MM.1S (cell line): Measurements from ENCODE around the gene CCP110.

Experiments
- DNase-seq: peaks from one replicate; pipeline ENCODE4 v3.0.0-alpha.2; 2015
- H2AFZ ChIP-seq: fragments of 300-600 bp; sonication (generic); 2 replicates; pipeline ENCODE4 v1.6.0; 2016; ENCODE audit warnings: antibody characterized with exemption, low read length
- H3F3A ChIP-seq: fragments of 300-600 bp; sonication (generic); 2 replicates; pipeline ENCODE4 v1.6.1; 2016; ENCODE audit warnings: mild to moderate bottlenecking, antibody characterized with exemption, low read length, moderate library complexity, mixed read lengths; ENCODE audit not compliant: insufficient read depth
- H3K27ac ChIP-seq: fragments of 300-600 bp; sonication (generic); 2 replicates; pipeline ENCODE4 v1.5.1; 2016; ENCODE audit warnings: mild to moderate bottlenecking, low read length
- H3K27me3 ChIP-seq: fragments of 300-600 bp; sonication (generic); replicated peaks from 2 replicates; pipeline ENCODE4 v1.6.0; 2016; ENCODE audit warnings: low read length; ENCODE audit not compliant: insufficient read depth
- H3K36me3 ChIP-seq: fragments of 300-600 bp; sonication (generic); replicated peaks from 2 replicates; pipeline ENCODE4 v1.6.1; 2016; ENCODE audit warnings: mild to moderate bottlenecking, low read length, mixed read lengths; ENCODE audit not compliant: insufficient read depth
- H3K4me1 ChIP-seq: fragments of 300-600 bp; sonication (generic); 2 replicates; pipeline ENCODE4 v1.6.1; 2016; ENCODE audit warnings: low read length, mixed read lengths
- H3K4me2 ChIP-seq: fragments of 300-600 bp; sonication (generic); 2 replicates; pipeline ENCODE4 v1.6.0; 2016; ENCODE audit warnings: low read depth, low read length
- H3K4me3 ChIP-seq: fragments of 300-600 bp; sonication (generic); 2 replicates; pipeline ENCODE4 v1.5.1; 2016; ENCODE audit warnings: low read length, mixed read lengths
- H3K79me2 ChIP-seq: fragments of 300-600 bp; sonication (generic); 2 replicates; pipeline ENCODE4 v1.6.1; 2016; ENCODE audit warnings: mixed run types, low read length, mixed read lengths
- H3K9ac ChIP-seq: fragments of 300-600 bp; sonication (generic); 2 replicates; pipeline ENCODE4 v1.6.1; 2016; ENCODE audit warnings: low read length, mixed read lengths
- H3K9me2 ChIP-seq: fragments of 300-600 bp; sonication (generic); replicated peaks from 2 replicates; pipeline ENCODE4 v1.6.1; 2016; ENCODE audit warnings: mild to moderate bottlenecking, low read length, mixed read lengths; ENCODE audit not compliant: insufficient read depth
- H3K9me3 ChIP-seq: fragments of 300-600 bp; sonication (generic); replicated peaks from 2 replicates; pipeline ENCODE4 v1.6.1; 2016; ENCODE audit warnings: mild to moderate bottlenecking, low read length, mixed read lengths; ENCODE audit not compliant: insufficient read depth
- H4K20me1 ChIP-seq: fragments of 300-600 bp; sonication (generic); 2 replicates; pipeline ENCODE4 v1.6.1; 2016; ENCODE audit warnings: mild to moderate bottlenecking, low read length, moderate library complexity, mixed read lengths; ENCODE audit not compliant: insufficient read depth
- CTCF ChIP-seq: fragments of 300-600 bp; sonication (generic); IDR thresholded peaks from 2 replicates; pipeline ENCODE4 v1.5.1; 2016; ENCODE audit warnings: antibody characterized with exemption, low read length, mixed read lengths
- EZH2 ChIP-seq: fragments of 300-600 bp; sonication (generic); optimal IDR thresholded peaks from 2 replicates; pipeline ENCODE3; 2017; ENCODE audit warnings: low read depth, mild to moderate bottlenecking, antibody characterized with exemption, low read length, mixed read lengths
- EZH2phosphoT487 ChIP-seq: fragments of 300-600 bp; sonication (generic); IDR thresholded peaks from 2 replicates; pipeline ENCODE4 v1.6.1; 2018; ENCODE audit warnings: antibody characterized with exemption, low read length

The CCP110 gene

DNA sequence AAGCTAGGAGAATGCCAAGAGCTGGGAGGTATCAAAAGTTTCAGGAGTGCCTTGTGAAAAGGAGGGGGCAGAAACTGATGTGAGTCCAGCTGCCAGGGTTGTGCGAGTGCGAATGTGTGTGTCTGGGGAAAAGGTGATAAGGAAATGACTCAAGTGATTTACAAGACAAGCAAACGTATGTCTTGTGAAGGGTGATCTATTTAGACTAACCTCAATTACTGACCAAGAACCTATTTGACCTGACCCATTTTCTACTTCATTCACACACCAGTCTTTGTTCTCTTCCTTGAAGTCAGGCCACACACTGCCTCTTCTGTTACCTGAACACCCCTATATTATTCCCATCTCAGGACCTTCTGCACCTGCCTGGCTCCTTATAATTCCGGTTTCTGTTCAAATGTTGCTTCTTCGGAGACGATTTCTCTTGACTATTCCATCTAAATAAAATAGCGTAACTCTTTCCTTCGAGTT lies 2.8 kb upstream of the CCP110 start:
- H3K9me3 ChIP-seq = no peaks in the 10 kb centered on the region

GRCh38 chr16:19521471-19522396 lies 2.0 kb upstream of the CCP110 start, which contains the start of gene GDE1:
TSS of gene GDE1 (minus strand) at chr16:19522098. CDS start at chr16:19521964, 134 bp downstream.
- peak; percentile 93 for DNase-seq
- H3K79me2 ChIP-seq = peaks cover 73% of the 10 kb centered on the region
- H3K9me3 ChIP-seq = no peaks in the 10 kb centered on the region
- no peaks in the 10 kb centered on the region for H3K9me2 ChIP-seq
- TF ChIP-seq EZH2 = no peak
- TF ChIP-seq EZH2phosphoT487 = no peak
- peak; percentile 44 for TF ChIP-seq CTCF
- H3K27me3 ChIP-seq = no peaks in the 10 kb centered on the region
- no peaks in the 10 kb centered on the region for H4K20me1 ChIP-seq
- peak within 1 kb of the TSS; percentile 81 for H3K9ac ChIP-seq
- peak within 1 kb of the TSS; percentile 52 for H3K4me2 ChIP-seq
- peak within 1 kb of the TSS; percentile 77 for H3K4me3 ChIP-seq
- peaks cover 21% of the 10 kb centered on the region for H3F3A ChIP-seq
- H3K36me3 ChIP-seq = no peaks in the 10 kb centered on the region
- peak within 1 kb of the TSS; percentile 84 for H2AFZ ChIP-seq
- H3K27ac ChIP-seq = peak within 1 kb of the TSS; percentile 76
- peaks cover 22% of the 10 kb centered on the region for H3K4me1 ChIP-seq

More for the DNA sequence above, 2.8 kb upstream of the CCP110 start:
- Histone ChIP-seq H3K36me3 (peaks cover 3% of the 10 kb centered on the region; the same call in 1 of the 2 replicates), H3K27ac (peak overlapping the region; percentile 76; the same call in 1 of the 2 replicates), H3K9me2 (no peaks in the 10 kb centered on the region), H4K20me1 (no peaks in the 10 kb centered on the region), H3K79me2 (peaks cover 69% of the 10 kb centered on the region), H3K4me2 (peak overlapping the region; percentile 52), H3K4me3 (peak overlapping the region; percentile 77), H3F3A (peaks cover 21% of the 10 kb centered on the region), H3K27me3 (no peaks in the 10 kb centered on the region), H3K9ac (peak overlapping the region; percentile 81), H3K4me1 (peaks cover 19% of the 10 kb centered on the region), H2AFZ (peak overlapping the region; percentile 84)
- DNase-seq = peak; percentile 48
- TF ChIP-seq EZH2phosphoT487 (no peak), EZH2 (no peak), CTCF (no peak)

DNA sequence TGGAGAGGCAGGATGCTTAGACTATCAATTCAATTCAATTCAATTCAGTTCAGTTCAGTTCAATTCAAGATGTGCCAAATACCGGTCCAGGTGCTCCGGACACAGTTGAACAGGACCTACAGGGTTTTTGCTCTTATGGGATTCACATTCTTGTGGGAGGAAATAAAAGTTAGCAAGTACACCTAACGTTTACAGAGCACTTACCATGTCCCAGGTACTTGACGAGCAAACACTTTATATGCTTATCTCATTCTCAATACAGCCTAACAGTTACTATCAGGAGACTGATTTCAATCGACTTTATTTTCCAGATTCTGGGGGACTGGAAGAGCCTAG lies 1.4 kb upstream of the CCP110 start:
- Histone ChIP-seq H3K4me3 (peak overlapping the region; percentile 77; the same call in 1 of the 2 replicates), H3K4me2 (peak overlapping the region; percentile 52; the same call in 1 of the 2 replicates), H3K27me3 (no peaks in the 10 kb centered on the region), H4K20me1 (no peaks in the 10 kb centered on the region), H3K4me1 (peaks cover 24% of the 10 kb centered on the region), H3K36me3 (no peaks in the 10 kb centered on the region), H3K27ac (peak overlapping the region; percentile 17; the same call in 1 of the 2 replicates), H3K79me2 (peaks cover 72% of the 10 kb centered on the region), H3K9me3 (no peaks in the 10 kb centered on the region), H3K9ac (peak overlapping the region; percentile 81; the same call in 1 of the 2 replicates), H3F3A (peaks cover 21% of the 10 kb centered on the region), H2AFZ (peak overlapping the region; percentile 42), H3K9me2 (no peaks in the 10 kb centered on the region)
- TF ChIP-seq CTCF (no peak), EZH2 (no peak), EZH2phosphoT487 (no peak)
- DNase-seq = no peak
